ENCODE data around the gene DGKI.
A peak's percentile ranks its signal among the peaks of the same experiment; 100 is the strongest.

The DGKI gene

GRCh38 chr7:137755427-137755826 lies 91.3 kb downstream of the DGKI start:
- Histone ChIP-seq H2AFZ (ENCODE audit: low read depth, low read length) (no peak overlapping the region), H3K4me3 (ENCODE audit: low read length) (no peak overlapping the region), H3K36me3 (ENCODE audit: insufficient read depth, low read length) (no peaks in the 10 kb centered on the region), H3K27me3 (ENCODE audit: insufficient read depth, low read length) (no peaks in the 10 kb centered on the region), H3K9me3 (ENCODE audit: low read length) (no peaks in the 10 kb centered on the region), H3K4me1 (ENCODE audit: insufficient read depth, low read length) (peaks cover 26% of the 10 kb centered on the region)

GRCh38 chr7:137753948-137754851 lies 92.6 kb downstream of the DGKI start:
- no peaks in the 10 kb centered on the region for H3K27me3 ChIP-seq (ENCODE audit: insufficient read depth, low read length)
- H3K4me1 ChIP-seq (ENCODE audit: insufficient read depth, low read length): peaks cover 18% of the 10 kb centered on the region
- H3K4me3 ChIP-seq (ENCODE audit: low read length): peak overlapping the region; percentile 34
- no peaks in the 10 kb centered on the region for H3K36me3 ChIP-seq (ENCODE audit: insufficient read depth, low read length)
- peak overlapping the region; percentile 15 for H2AFZ ChIP-seq (ENCODE audit: low read depth, low read length)
- H3K9me3 ChIP-seq (ENCODE audit: low read length): no peaks in the 10 kb centered on the region

- peaks cover 18% of the 10 kb centered on the region for H3K4me1 ChIP-seq (ENCODE audit: insufficient read depth, low read length)
- no peak overlapping the region for H2AFZ ChIP-seq (ENCODE audit: low read depth, low read length)
- no peaks in the 10 kb centered on the region for H3K9me3 ChIP-seq (ENCODE audit: low read length)
- no peak overlapping the region for H3K4me3 ChIP-seq (ENCODE audit: low read length)
- no peaks in the 10 kb centered on the region for H3K27me3 ChIP-seq (ENCODE audit: insufficient read depth, low read length)
- H3K36me3 ChIP-seq (ENCODE audit: insufficient read depth, low read length): no peaks in the 10 kb centered on the region
Measured at GRCh38 chr7:137753575-137753947, 93.2 kb downstream of the DGKI start.

GRCh38 chr7:137753067-137753466 lies 93.7 kb downstream of the DGKI start:
- no peak overlapping the region for H2AFZ ChIP-seq (ENCODE audit: low read depth, low read length)
- no peak overlapping the region for H3K4me3 ChIP-seq (ENCODE audit: low read length)
- no peaks in the 10 kb centered on the region for H3K27me3 ChIP-seq (ENCODE audit: insufficient read depth, low read length)
- H3K9me3 ChIP-seq (ENCODE audit: low read length): no peaks in the 10 kb centered on the region
- no peaks in the 10 kb centered on the region for H3K36me3 ChIP-seq (ENCODE audit: insufficient read depth, low read length)
- peaks cover 18% of the 10 kb centered on the region for H3K4me1 ChIP-seq (ENCODE audit: insufficient read depth, low read length)

GRCh38 chr7:137751361-137752009 lies 95.3 kb downstream of the DGKI start:
- Histone ChIP-seq H2AFZ (ENCODE audit: low read depth, low read length) (no peak overlapping the region), H3K27me3 (ENCODE audit: insufficient read depth, low read length) (no peaks in the 10 kb centered on the region), H3K4me3 (ENCODE audit: low read length) (no peak overlapping the region), H3K36me3 (ENCODE audit: insufficient read depth, low read length) (no peaks in the 10 kb centered on the region), H3K4me1 (ENCODE audit: insufficient read depth, low read length) (peaks cover 18% of the 10 kb centered on the region), H3K9me3 (ENCODE audit: low read length) (no peaks in the 10 kb centered on the region)

GRCh38 chr7:137747359-137748031 lies 99.3 kb downstream of the DGKI start:
- no peaks in the 10 kb centered on the region for H3K4me1 ChIP-seq (ENCODE audit: insufficient read depth, low read length)
- H3K4me3 ChIP-seq (ENCODE audit: low read length): no peak overlapping the region
- no peak overlapping the region for H2AFZ ChIP-seq (ENCODE audit: low read depth, low read length)
- H3K9me3 ChIP-seq (ENCODE audit: low read length): no peaks in the 10 kb centered on the region
- no peaks in the 10 kb centered on the region for H3K27me3 ChIP-seq (ENCODE audit: insufficient read depth, low read length)
- H3K36me3 ChIP-seq (ENCODE audit: insufficient read depth, low read length): no peaks in the 10 kb centered on the region

GRCh38 chr7:137743021-137743420 lies 103.8 kb downstream of the DGKI start:
- peaks cover 2% of the 10 kb centered on the region for H3K4me1 ChIP-seq (ENCODE audit: insufficient read depth, low read length)
- no peaks in the 10 kb centered on the region for H3K36me3 ChIP-seq (ENCODE audit: insufficient read depth, low read length)
- no peaks in the 10 kb centered on the region for H3K27me3 ChIP-seq (ENCODE audit: insufficient read depth, low read length)
- H3K4me3 ChIP-seq (ENCODE audit: low read length): no peak overlapping the region
- H2AFZ ChIP-seq (ENCODE audit: low read depth, low read length): no peak overlapping the region
- H3K9me3 ChIP-seq (ENCODE audit: low read length): no peaks in the 10 kb centered on the region

- no peaks in the 10 kb centered on the region for H3K9me3 ChIP-seq (ENCODE audit: low read length)
- H2AFZ ChIP-seq (ENCODE audit: low read depth, low read length): no peak overlapping the region
- peaks cover 2% of the 10 kb centered on the region for H3K4me1 ChIP-seq (ENCODE audit: insufficient read depth, low read length)
- no peaks in the 10 kb centered on the region for H3K36me3 ChIP-seq (ENCODE audit: insufficient read depth, low read length)
- no peak overlapping the region for H3K4me3 ChIP-seq (ENCODE audit: low read length)
- H3K27me3 ChIP-seq (ENCODE audit: insufficient read depth, low read length): no peaks in the 10 kb centered on the region
Measured at GRCh38 chr7:137742051-137742450, 104.7 kb downstream of the DGKI start.

- Histone ChIP-seq H3K4me1 (ENCODE audit: insufficient read depth, low read length) (peaks cover 2% of the 10 kb centered on the region), H2AFZ (ENCODE audit: low read depth, low read length) (no peak overlapping the region), H3K4me3 (ENCODE audit: low read length) (no peak overlapping the region), H3K9me3 (ENCODE audit: low read length) (no peaks in the 10 kb centered on the region), H3K36me3 (ENCODE audit: insufficient read depth, low read length) (no peaks in the 10 kb centered on the region), H3K27me3 (ENCODE audit: insufficient read depth, low read length) (no peaks in the 10 kb centered on the region)
Measured at GRCh38 chr7:137741443-137741842, 105.3 kb downstream of the DGKI start.

DNA sequence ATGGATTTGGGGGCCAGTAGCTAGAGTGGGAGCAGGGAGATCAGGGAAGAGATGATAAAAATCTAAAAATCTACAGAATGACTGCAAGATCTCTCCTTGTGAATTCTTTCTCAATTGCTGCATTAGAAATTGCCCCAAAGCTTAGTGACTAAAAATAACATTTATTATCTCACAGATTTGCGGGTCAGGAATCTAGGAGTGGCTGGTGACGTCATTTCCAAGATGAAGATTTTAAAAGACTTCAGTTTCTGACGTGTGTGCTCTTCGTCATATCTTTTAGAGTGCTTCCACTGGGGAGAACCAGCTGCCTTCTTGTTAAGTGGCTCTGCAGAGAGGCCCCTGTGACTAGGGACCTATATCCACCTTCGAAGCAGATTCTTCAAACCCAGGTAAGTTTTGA lies 112.6 kb downstream of the DGKI start:
- Histone ChIP-seq H2AFZ (ENCODE audit: low read depth, low read length) (no peak overlapping the region), H3K4me3 (ENCODE audit: low read length) (no peak overlapping the region), H3K36me3 (ENCODE audit: insufficient read depth, low read length) (no peaks in the 10 kb centered on the region), H3K4me1 (ENCODE audit: insufficient read depth, low read length) (no peaks in the 10 kb centered on the region), H3K9me3 (ENCODE audit: low read length) (no peaks in the 10 kb centered on the region), H3K27me3 (ENCODE audit: insufficient read depth, low read length) (no peaks in the 10 kb centered on the region)

GRCh38 chr7:137732168-137732567 lies 114.6 kb downstream of the DGKI start:
- no peaks in the 10 kb centered on the region for H3K9me3 ChIP-seq (ENCODE audit: low read length)
- no peak overlapping the region for H2AFZ ChIP-seq (ENCODE audit: low read depth, low read length)
- no peaks in the 10 kb centered on the region for H3K4me1 ChIP-seq (ENCODE audit: insufficient read depth, low read length)
- no peaks in the 10 kb centered on the region for H3K36me3 ChIP-seq (ENCODE audit: insufficient read depth, low read length)
- H3K27me3 ChIP-seq (ENCODE audit: insufficient read depth, low read length): no peaks in the 10 kb centered on the region
- H3K4me3 ChIP-seq (ENCODE audit: low read length): no peak overlapping the region

DNA sequence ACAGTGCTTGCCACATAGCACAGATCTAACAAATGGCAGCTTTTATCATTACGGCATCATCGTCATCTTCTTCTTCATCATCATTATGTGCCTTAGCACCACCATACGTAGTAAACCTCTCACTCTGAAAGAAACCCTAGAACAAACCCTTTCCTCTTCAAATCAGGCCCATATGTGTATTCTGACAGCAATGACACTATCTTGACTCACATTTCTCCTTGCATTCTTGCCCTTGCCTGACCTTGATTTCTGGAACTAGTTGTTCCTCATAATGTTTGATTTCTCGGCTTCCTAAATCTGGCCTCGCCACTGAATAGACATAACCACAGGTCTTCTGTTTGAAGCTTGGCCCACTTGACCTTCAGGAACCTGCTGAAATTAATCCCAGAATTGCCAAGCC lies 115.3 kb downstream of the DGKI start:
- Histone ChIP-seq H3K4me3 (ENCODE audit: low read length) (no peak overlapping the region), H2AFZ (ENCODE audit: low read depth, low read length) (no peak overlapping the region), H3K4me1 (ENCODE audit: insufficient read depth, low read length) (no peaks in the 10 kb centered on the region)

GRCh38 chr7:137728426-137728825 lies 118.3 kb downstream of the DGKI start:
- Histone ChIP-seq H2AFZ (ENCODE audit: low read depth, low read length) (no peak overlapping the region), H3K4me1 (ENCODE audit: insufficient read depth, low read length) (no peaks in the 10 kb centered on the region), H3K9me3 (ENCODE audit: low read length) (peaks cover 2% of the 10 kb centered on the region), H3K36me3 (ENCODE audit: insufficient read depth, low read length) (no peaks in the 10 kb centered on the region), H3K4me3 (ENCODE audit: low read length) (no peak overlapping the region), H3K27me3 (ENCODE audit: insufficient read depth, low read length) (no peaks in the 10 kb centered on the region)

More for the DNA sequence above, 115.3 kb downstream of the DGKI start:
- no peaks in the 10 kb centered on the region for H3K9me3 ChIP-seq (ENCODE audit: low read length)
- H3K36me3 ChIP-seq (ENCODE audit: insufficient read depth, low read length): no peaks in the 10 kb centered on the region
- H3K27me3 ChIP-seq (ENCODE audit: insufficient read depth, low read length): no peaks in the 10 kb centered on the region

Measured in neuron (in vitro differentiated cells).